ENCODE results near the gene LRRC70.

The LRRC70 gene

GRCh38 chr5:62589504-62589903 lies 10.9 kb downstream of the LRRC70 start:
- Histone ChIP-seq H3K36me3 (ENCODE audit: insufficient read depth, low read length) (peaks cover 22% of the 10 kb centered on the region; the same call in 1 of the 2 replicates), H4K20me1 (ENCODE audit: insufficient read depth, low read length, poor library complexity, severe bottlenecking) (no peaks in the 10 kb centered on the region), H3K79me2 (ENCODE audit: insufficient read depth, low read length) (peaks cover 12% of the 10 kb centered on the region)

GRCh38 chr5:62590387-62590786 lies 11.8 kb downstream of the LRRC70 start:
- TF ChIP-seq CTCF (conservative IDR thresholded peaks at IDR 0.05; ENCODE audit: low read length) (no peak), EZH2phosphoT487 (IDR thresholded peaks at IDR 0.05; ENCODE audit: borderline replicate concordance) (no peak)
- H3K9ac ChIP-seq (ENCODE audit: low read depth, low read length, poor library complexity, severe bottlenecking), result no peak overlapping the region
- H3F3A ChIP-seq (ENCODE audit: low read depth), result no peaks in the 10 kb centered on the region
- H3K9me2 ChIP-seq (replicated peaks; ENCODE audit: low read depth, low read length), result no peaks in the 10 kb centered on the region
- H3K9me3 ChIP-seq (ENCODE audit: insufficient read depth, low read depth, low read length), result no peaks in the 10 kb centered on the region
- H2AFZ ChIP-seq (ENCODE audit: low read length), result no peak overlapping the region
- H3K36me3 ChIP-seq (ENCODE audit: insufficient read depth, low read length), result peaks cover 22% of the 10 kb centered on the region; the same call in 1 of the 2 replicates
- H3K4me3 ChIP-seq (ENCODE audit: low read length, poor library complexity, severe bottlenecking), result no peak overlapping the region
- H3K79me2 ChIP-seq (ENCODE audit: insufficient read depth, low read length), result peaks cover 7% of the 10 kb centered on the region
- H4K20me1 ChIP-seq (ENCODE audit: insufficient read depth, low read length, poor library complexity, severe bottlenecking), result no peaks in the 10 kb centered on the region
- no peaks in the 10 kb centered on the region for H3K27me3 ChIP-seq (ENCODE audit: insufficient read depth, low read length, poor library complexity, severe bottlenecking)
- peaks cover 20% of the 10 kb centered on the region for H3K4me1 ChIP-seq (ENCODE audit: insufficient read depth, low read length, poor library complexity, severe bottlenecking)
- no peak overlapping the region for H3K4me2 ChIP-seq (ENCODE audit: low read depth, low read length, poor library complexity, severe bottlenecking)

More at GRCh38 chr5:62589504-62589903, 10.9 kb downstream of the LRRC70 start:
- Histone ChIP-seq H3K4me3 (ENCODE audit: low read length, poor library complexity, severe bottlenecking) (no peak overlapping the region), H3K9me3 (ENCODE audit: insufficient read depth, low read depth, low read length) (no peaks in the 10 kb centered on the region), H3F3A (ENCODE audit: low read depth) (no peaks in the 10 kb centered on the region), H3K27me3 (ENCODE audit: insufficient read depth, low read length, poor library complexity, severe bottlenecking) (no peaks in the 10 kb centered on the region), H3K9me2 (replicated peaks; ENCODE audit: low read depth, low read length) (no peaks in the 10 kb centered on the region), H3K4me1 (ENCODE audit: insufficient read depth, low read length, poor library complexity, severe bottlenecking) (peaks cover 28% of the 10 kb centered on the region), H3K9ac (ENCODE audit: low read depth, low read length, poor library complexity, severe bottlenecking) (no peak overlapping the region), H2AFZ (ENCODE audit: low read length) (no peak overlapping the region), H3K4me2 (ENCODE audit: low read depth, low read length, poor library complexity, severe bottlenecking) (no peak overlapping the region)
- TF ChIP-seq EZH2phosphoT487 (IDR thresholded peaks at IDR 0.05; ENCODE audit: borderline replicate concordance) (no peak), CTCF (conservative IDR thresholded peaks at IDR 0.05; ENCODE audit: low read length) (peak; percentile 62)

- Histone ChIP-seq H3K9ac (ENCODE audit: low read depth, low read length, poor library complexity, severe bottlenecking) (no peak overlapping the region), H2AFZ (ENCODE audit: low read length) (no peak overlapping the region), H3K4me1 (ENCODE audit: insufficient read depth, low read length, poor library complexity, severe bottlenecking) (peaks cover 15% of the 10 kb centered on the region), H3K9me3 (ENCODE audit: insufficient read depth, low read depth, low read length) (no peaks in the 10 kb centered on the region), H3K9me2 (replicated peaks; ENCODE audit: low read depth, low read length) (no peaks in the 10 kb centered on the region), H3K36me3 (ENCODE audit: insufficient read depth, low read length) (peaks cover 22% of the 10 kb centered on the region; the same call in 1 of the 2 replicates), H3K27me3 (ENCODE audit: insufficient read depth, low read length, poor library complexity, severe bottlenecking) (no peaks in the 10 kb centered on the region), H3K4me3 (ENCODE audit: low read length, poor library complexity, severe bottlenecking) (no peak overlapping the region), H3F3A (ENCODE audit: low read depth) (no peaks in the 10 kb centered on the region), H4K20me1 (ENCODE audit: insufficient read depth, low read length, poor library complexity, severe bottlenecking) (no peaks in the 10 kb centered on the region), H3K4me2 (ENCODE audit: low read depth, low read length, poor library complexity, severe bottlenecking) (no peak overlapping the region), H3K79me2 (ENCODE audit: insufficient read depth, low read length) (no peaks in the 10 kb centered on the region)
- TF ChIP-seq CTCF (conservative IDR thresholded peaks at IDR 0.05; ENCODE audit: low read length) (no peak), EZH2phosphoT487 (IDR thresholded peaks at IDR 0.05; ENCODE audit: borderline replicate concordance) (no peak)
These were observed 13.9 kb downstream of the LRRC70 start for GRCh38 chr5:62592558-62592957.
